NCI-H524 (cell line): Measurements from ENCODE around the gene INAFM1.
A peak's percentile ranks its signal among the peaks of the same experiment; 100 is the strongest.

Experiments used
- DNase-seq, 2 experiments: peaks; one replicate each; lab custom pipeline; 2025; lab: John Stamatoyannopoulos, UW

The INAFM1 gene

DNA sequence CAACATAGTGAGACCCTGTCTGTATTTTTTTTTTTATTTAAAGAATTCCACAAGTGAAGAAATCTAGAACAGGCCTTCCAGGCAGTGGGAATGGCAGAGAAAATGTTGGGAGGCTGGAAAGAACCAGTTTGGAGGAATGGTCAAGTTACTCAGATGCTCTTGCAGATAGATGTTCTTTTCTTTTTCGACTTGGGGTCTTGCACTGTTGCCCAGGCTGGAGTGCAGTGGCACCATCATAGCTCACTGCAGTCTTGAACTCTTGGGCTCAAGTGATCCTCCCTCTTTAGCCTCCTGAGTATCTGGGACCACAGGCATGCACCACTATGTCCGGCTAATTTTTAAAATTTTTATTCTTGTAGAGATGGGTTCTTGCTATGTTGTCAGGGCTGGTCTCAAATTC lies 35.6 kb downstream of the INAFM1 start:
- DNase-seq: no peak

DNA sequence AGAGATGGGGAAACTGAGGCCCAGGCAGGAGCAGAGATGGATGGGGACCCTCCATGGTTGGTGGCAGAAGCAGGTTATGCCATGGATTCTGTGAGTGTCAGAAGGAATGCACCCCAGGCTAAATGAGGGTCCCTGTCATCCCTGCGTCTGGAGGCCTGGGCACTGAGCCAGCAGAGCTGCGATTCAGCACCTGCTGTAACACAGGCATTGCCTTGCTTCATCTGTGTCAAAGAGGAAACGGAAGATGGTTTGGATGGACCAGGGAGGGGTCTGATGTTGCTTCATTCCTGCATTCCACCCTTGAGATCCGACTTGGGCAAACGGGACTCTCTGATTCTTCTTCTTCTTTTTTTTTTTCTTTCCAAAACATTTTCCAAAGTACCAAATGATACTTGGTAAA lies 36.1 kb downstream of the INAFM1 start:
- DNase-seq: peak in 1 of 2 experiments; percentile 57

DNA sequence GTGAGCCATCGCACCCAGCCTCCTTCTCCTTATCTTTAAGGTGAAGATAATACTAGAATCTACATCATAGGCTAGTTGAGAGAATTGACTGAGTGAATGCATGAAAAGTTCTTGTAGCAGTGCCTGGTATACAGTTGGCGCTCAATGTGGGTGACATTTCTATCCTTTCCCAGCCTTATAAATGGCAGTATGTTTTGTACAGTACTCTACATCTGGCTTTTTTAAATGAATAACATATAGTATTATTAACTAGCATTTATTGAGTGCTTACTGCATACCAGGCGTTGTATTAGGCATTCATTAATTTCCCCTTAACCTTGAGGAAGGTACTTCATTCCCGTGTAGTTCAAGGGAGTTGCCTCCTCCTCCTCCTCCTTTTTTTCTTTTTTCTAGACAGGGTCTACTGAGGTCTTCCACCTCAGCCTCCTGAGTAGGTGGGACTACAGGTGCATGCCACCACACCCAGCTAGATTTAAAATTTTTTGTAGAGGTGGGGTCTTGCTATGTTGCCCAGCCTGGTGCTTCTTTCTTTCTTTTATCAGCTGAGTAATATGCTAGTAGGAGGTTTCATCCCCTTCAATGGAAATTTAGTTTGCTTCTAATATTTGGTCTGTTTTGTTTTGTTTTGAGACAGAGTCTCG lies 37.8 kb downstream of the INAFM1 start:
- no peak for DNase-seq

DNA sequence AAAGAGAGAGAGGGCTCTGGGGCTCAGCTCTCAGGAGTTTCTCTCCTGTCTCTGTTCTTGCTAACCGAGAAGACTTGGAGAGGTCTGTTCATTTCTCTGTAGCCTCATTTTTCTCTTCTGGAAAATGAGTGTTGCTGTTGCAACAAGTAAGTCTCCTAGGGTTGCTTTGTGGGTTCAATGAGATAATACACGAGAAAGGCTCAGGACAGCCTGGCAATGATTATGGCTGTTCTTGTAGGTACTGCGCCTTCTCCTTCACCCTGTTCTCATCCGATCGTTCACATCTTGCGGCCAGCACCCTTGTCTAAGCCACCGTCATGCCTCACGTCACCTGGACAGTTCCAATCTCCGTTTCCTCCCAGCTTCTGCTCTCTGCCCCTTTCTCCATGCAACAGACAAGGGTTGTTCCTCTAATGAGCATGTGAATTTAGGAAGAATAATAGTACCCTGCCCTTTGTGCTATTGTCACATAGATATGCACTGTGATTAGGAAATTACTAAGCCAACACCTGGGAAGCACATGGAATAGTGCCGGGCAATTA lies 39.1 kb downstream of the INAFM1 start:
- DNase-seq: no peak

DNA sequence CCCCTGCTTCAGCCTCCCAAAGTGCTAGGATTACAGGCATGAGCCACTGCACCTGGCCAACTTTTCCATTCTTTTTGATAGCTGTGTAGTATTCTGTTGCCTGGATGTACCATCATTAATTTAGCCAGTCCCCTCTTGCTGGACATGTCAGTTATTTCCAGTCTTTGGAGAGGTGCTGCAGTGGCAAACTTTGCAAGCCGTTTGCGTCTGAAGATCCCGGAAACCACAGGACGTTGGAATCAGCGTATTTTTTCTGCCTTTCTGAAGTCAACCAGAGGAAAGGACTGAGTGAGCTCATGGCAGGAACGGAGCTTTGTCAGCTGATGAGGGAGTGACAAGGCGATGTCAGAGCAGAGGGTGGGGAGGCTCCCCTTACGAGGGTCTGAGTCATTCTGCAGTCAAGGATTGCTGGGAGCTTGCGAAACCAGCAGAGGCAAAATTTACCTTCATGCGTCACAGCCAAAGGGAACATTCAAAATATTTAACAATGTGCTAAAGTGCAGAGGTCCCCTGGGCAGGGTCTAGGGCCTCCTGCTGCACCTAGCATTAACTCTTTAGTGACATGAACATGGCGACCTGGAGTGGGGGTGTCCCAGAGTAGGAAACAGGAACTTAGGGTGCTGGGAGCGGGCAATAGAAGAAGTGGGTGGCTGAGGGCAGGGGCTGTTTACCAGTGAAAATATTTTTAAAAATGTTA lies 40.6 kb downstream of the INAFM1 start:
- DNase-seq: no peak

DNA sequence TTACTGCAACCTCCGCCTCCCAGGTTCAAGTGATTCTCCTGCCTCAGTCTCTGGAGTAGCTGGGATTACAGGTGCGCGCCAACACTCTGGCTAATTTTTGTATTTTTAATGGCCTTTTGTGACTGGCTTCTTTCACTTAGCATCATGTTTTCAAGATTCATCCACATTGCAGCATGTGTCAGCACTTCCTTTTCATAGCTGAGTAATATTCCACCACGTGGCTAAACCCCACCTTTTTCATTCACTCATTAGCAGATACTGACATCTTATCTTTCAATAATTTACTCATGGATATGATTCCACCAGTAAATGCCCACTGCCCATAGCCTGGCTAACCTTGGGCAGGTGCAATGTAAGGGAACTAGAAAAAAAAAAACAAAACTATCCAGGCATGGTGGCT lies 41.8 kb downstream of the INAFM1 start:
- DNase-seq: no peak

DNA sequence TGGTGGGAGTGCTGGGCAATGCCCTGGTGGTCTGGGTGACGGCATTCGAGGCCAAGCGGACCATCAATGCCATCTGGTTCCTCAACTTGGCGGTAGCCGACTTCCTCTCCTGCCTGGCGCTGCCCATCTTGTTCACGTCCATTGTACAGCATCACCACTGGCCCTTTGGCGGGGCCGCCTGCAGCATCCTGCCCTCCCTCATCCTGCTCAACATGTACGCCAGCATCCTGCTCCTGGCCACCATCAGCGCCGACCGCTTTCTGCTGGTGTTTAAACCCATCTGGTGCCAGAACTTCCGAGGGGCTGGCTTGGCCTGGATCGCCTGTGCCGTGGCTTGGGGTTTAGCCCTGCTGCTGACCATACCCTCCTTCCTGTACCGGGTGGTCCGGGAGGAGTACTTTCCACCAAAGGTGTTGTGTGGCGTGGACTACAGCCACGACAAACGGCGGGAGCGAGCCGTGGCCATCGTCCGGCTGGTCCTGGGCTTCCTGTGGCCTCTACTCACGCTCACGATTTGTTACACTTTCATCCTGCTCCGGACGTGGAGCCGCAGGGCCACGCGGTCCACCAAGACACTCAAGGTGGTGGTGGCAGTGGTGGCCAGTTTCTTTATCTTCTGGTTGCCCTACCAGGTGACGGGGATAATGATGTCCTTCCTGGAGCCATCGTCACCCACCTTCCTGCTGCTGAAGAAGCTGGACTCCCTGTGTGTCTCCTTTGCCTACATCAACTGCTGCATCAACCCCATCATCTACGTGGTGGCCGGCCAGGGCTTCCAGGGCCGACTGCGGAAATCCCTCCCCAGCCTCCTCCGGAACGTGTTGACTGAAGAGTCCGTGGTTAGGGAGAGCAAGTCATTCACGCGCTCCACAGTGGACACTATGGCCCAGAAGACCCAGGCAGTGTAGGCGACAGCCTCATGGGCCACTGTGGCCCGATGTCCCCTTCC lies 45.5 kb downstream of the INAFM1 start:
- no peak for DNase-seq

DNA sequence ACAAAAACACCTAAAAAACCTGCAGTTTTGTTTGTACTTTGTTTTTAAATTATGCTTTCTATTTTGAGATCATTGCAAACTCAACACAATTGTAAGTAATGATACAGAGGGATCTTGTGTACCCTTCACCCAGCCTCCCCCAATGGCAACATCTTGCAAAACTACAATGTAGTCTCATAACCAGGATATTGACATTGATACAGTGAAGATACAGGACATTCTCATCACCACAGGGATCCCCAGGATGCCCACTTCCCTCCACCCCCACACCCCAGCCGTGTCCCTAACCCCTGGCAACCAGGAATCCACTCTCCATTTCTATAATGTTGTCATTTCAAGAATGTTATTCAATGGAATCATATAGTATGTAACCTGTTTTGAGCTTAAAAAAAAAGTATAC lies 46.9 kb downstream of the INAFM1 start:
- no peak for DNase-seq

DNA sequence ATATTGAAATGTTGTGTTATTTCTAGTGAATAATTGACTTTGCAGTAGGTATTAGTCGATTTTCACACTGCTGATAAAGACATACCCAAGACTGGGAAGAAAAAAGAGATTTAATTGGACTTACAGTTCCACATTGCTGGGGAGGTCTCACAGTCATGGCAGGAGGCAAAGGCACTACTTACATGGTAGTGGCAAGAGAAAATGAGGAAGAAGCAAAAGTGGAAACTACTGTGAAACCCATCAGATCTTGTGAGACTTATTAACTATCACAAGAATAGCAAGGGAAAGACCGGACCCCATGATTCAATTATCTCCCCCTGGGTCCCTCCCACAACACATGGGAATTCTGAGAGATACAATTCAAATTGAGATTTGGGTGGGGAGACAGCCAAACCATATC lies 47.4 kb downstream of the INAFM1 start:
- DNase-seq: no peak

DNA sequence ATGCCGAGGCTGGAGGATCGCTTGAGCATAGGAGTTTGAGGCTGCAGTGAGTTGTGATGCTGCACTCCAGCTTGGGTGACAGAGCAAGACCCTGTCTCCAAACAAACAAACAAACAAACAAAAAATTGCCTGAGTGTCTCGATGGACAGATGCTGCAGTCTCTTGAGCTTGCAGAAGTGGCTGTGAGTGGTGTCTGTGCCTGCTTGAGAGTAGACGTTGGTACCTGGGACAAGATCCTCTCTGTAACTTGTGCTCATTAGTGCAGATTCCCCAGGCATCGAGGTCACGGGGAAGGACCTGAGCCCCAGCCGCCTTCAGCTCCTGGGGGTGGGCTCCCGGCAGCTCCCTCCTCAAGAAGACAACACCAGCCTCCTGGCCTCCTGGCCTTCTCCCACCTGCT lies 48.7 kb downstream of the INAFM1 start:
- peak in 1 of 2 experiments; percentile 23 for DNase-seq

DNA sequence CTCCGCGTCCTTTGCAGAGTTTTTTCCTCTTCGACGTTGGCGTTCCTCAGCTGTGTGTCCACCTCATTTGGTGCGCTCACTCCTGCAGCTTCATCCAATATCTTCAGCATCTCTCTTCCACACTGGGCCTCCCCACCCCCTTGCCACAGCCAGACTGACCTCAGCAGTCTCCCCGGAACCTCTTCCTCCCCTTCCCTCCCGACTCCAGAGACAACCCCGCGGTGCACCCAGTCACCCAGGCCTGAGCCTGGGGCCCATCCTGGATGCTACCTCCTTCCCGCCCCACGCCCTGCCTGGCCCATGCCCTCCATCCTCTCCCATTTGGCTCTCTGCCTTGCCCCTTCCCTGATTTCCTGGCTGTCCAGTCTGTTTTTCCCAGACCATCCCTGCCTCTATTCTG lies 49.2 kb downstream of the INAFM1 start:
- no peak for DNase-seq

DNA sequence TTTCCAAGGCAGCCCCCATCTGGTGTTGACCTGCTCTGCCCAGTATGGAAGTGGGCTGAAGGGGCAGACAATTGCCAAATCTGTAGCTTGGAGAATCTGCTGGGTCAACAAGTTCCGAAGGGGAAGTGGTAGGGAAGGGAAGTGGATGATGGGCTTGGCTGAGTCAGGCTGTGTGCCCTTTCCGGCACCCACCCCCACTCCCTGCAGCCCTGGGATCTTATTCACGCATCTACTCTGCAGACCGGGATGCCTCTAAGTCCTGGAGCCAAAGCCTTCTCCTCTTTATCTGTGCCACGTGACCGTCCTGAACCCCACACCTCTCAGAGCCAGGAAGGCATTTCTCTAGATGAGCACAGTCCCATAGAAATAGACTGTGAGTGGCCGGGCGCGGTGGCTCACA lies 49.8 kb downstream of the INAFM1 start:
- DNase-seq: no peak
